Glomerular visceral epithelial cell (primary cell): Measurements from ENCODE around the gene DBNDD2.
A peak's percentile ranks its signal among the peaks of the same experiment; 100 is the strongest.

ENCODE experiments used
- DNase-seq: peaks from one replicate; pipeline ENCODE4 v3.0.0-alpha.2; 2016; ENCODE audit errors: extremely low spot score

The DBNDD2 gene

GRCh38 chr20:45378191-45378590, 29.9 kb upstream of the DBNDD2 start, which contains the start of gene TP53TG5:
TP53TG5 (minus strand) TSS chr20:45378325; CDS start chr20:45378236, 89 bp downstream.
- no peak for DNase-seq

- DNase-seq: no peak
Observed at GRCh38 chr20:45387274-45387673, 20.8 kb upstream of the DBNDD2 start.

DNA sequence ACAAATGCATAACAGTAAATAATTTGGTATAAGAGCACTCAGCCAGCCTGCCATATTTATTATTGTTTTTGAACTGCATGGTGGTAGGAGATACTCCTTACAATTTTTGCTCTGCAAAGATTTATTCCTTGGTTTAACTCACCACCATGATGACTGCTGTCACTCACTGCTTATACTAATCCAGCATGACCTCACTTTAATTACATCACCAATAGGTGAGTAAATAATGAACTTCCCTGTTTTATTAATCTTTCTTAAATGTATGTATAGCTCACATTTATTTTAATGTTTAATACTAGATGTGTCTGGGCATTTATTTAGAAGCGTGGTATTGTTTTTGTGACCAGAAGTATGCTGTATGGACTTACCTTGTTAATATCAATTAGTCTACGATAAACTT, 17.2 kb upstream of the DBNDD2 start:
- no peak for DNase-seq

GRCh38 chr20:45391559-45391958, 16.5 kb upstream of the DBNDD2 start:
- no peak for DNase-seq

DNA sequence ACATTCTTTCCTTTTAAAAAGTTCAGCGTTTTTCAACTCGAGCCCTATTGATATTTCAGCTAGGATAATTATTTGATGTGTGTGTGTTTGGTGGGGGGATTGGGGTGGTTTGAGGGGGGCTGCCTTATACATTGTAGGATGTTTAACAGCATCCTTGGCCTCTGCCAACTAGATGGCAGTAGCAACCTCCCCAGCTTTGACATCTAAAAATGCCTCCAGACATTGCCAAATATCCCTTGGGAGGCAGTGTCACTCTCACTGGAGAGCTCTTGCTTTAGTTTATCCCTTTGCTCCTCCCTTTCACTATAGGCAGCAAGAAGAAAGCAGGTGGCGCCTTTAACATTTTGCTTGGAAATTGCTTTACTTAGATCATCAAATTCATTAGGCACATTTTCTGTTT, 15.4 kb upstream of the DBNDD2 start:
- no peak for DNase-seq

DNA sequence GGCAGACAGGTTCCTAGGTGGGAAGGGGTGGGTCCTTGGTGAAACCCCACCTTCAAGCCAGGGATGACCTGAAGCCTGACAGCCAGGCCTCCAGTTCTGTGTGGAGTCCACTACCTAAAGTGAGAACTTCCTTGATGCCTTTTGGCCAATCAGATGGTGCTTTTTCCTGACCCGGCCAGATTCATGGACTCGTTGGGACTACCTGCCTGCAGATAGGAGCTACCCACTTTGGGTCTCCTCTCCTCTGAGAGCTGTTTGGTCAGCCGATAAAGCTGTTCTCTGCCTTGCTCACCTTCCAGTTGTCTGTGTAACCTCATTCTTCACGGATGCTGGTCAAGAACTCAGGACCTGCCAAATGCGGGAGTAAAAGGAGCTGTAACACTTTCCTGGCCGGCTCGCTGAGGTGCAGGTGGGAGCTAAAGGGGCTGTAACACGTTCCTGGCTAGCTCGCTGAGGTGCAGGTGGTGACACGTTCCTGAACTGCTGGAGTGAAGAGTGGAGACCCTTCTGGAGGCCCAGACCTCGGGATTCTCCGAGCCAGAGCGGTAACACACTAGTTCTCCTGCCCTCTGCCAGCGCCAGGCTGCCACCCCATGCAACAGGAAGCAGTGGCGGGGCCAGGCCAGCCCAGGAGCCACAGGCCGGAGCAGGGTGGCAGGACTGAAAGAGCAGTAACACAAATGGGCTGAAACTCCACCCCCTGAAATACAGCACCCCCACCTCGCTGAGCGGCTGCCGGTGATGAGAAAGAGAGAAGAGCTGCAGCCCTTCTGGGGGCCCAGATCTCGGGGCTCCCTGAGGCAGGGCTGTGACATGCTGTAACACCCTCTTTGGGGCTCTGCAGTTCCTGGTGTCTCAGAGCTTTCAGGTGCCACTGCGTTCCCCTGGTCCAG, 13.6 kb upstream of the DBNDD2 start:
- DNase-seq: no peak

GRCh38 chr20:45395114-45395415, 13.0 kb upstream of the DBNDD2 start:
- DNase-seq: no peak

DNA sequence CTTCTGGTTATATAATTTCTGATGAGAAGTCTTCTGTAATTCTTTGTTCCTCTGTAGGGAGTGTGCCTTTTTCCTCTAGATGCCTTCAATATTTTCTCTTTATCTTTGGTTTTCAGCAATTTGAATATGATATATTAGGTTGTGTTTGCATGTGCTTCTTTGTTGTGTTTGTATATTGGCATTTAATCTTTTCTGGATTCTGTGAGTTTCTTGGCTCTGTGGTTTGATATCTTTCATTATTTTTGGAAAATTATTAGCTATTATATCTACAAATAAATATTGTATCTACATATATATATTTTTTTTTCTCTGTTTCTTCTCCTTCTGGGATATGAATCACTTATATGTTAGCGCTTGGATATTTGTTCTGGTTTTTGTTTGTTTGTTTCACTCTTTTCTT, 9.1 kb upstream of the DBNDD2 start:
- DNase-seq: no peak

- no peak for DNase-seq
Observed at GRCh38 chr20:45400346-45401031, 7.6 kb upstream of the DBNDD2 start.

GRCh38 chr20:45402946-45403345, 5.1 kb upstream of the DBNDD2 start:
- DNase-seq: no peak

DNA sequence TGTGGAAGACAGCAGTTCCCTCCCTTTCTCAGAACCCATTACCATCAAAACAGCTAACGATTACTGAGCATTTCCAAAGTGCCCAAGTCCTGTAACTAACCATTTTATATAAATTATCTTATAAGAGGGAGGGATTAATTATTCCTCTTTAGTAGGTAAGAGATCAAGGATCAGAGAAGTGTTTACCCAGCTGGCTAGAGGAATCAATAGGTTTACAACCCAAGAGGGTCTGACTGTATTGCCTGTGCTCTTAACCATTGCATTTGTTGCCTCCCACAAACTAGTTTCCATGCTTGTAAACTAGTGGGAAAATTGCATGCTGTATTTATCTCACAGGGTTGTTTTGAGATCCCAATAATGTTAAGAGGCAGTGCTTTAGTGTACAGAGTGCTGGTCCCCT, 3.7 kb upstream of the DBNDD2 start:
- DNase-seq: no peak

GRCh38 chr20:45405571-45406259, 2.4 kb upstream of the DBNDD2 start:
- DNase-seq: peak; percentile 17

DNA sequence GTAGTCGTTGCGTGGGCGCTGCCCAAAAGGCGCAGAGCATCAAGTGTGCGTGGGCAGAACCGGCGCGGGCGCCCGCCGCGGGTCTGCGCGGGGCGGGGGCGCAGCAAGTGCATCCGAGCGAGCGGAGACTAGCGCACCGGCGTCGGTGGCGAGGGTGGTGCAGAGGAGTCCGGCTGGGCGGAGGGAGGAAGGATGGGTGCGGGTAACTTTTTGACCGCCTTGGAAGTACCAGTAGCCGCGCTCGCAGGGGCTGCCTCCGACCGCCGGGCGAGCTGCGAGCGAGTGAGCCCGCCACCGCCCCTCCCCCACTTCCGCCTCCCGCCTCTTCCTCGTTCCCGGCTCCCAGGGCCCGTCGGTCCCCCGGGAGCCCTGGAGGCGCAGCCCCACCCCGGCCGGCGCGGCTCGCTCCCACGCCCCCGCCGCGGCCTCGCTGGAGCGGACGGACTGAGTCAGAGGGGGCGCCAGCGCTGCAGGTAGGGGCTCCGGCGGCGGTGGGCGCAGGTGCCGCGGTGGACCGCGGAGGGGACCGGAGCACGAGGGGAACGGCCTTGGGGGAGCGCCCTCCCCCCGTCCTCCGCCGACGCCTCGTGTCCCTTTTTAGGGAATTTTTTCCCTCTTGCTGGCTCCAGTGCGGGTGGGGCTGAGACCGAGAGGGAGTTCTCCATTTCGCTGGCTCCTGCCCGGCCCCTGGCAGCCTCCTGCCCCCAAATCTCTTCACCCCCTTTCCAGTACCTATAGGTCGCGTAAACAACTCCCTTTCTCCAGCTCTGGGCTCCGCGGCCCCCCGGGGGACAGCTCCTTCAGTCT, 1.6 kb upstream of the DBNDD2 start:
- peak; percentile 65 for DNase-seq

- DNase-seq: peak; percentile 16
Observed at GRCh38 chr20:45407067-45407745, 883 bp upstream of the DBNDD2 start.

DNA sequence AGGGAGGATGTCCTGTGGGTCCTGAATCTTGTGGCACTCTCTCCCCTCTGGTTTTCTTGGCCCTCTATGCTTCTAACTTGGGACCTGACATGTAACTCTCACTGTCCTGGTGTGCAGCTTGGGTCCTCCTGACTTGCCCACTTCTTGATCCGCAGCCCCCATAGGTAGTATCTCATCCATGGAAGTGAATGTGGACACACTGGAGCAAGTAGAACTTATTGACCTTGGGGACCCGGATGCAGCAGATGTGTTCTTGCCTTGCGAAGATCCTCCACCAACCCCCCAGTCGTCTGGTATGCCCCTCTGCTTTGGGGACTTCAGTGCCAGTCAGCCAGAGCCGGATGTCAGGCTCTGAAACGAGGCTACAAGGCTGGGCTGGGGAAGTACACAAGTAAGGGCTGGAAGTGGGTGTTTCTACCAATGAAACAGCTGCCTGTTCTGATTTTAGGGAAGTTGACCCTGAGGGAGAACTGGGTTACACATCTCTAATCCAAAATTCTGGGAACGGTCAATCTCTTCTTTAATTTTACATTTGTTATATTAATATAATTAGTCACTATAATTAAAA, 641 bp downstream of the DBNDD2 start:
- no peak for DNase-seq

DNA sequence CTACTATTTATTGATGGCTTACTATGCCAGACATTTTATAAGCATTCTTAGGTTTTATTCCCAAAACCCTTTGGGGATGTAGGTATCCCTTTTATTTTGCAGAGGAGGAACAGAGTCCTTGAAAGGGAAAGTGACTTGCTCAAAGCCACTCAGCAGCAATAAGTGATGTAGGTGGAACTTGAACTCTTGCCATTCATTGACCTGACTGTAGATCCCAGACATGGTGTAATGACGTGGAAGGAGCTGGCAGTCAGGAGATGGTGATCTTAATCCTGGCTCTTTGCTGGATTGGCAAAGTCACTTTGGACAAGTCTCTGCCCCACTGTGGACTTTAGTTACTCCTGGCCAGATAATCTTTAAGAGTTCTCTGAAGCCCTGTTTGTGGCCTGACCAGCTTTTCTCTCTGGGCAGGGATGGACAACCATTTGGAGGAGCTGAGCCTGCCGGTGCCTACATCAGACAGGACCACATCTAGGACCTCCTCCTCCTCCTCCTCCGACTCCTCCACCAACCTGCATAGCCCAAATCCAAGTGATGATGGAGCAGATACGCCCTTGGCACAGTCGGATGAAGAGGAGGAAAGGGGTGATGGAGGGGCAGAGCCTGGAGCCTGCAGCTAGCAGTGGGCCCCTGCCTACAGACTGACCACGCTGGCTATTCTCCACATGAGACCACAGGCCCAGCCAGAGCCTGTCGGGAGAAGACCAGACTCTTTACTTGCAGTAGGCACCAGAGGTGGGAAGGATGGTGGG, 1.6 kb downstream of the DBNDD2 start:
- DNase-seq: no peak

- DNase-seq: no peak
Observed at GRCh38 chr20:45410887-45411286, 2.8 kb downstream of the DBNDD2 start.

DNA sequence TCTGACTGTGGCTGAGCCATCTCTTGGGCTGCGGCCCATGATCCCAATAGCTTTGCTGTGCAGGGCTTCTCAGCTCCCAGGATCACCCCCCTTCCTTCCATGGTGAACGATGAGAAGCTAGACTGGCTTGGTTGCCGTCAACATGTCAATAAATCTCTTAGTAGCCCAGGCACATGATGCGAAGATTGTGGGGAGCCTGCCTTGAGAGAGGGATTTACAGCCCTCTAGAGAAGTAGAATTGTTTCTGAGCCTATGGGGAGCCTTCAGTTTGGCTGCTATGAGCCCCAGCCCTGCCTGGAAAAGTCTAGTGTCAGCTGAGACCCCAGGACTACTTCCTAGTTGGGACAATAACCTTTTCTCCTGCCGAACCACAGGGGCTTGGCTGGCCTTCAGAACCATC, 4.6 kb downstream of the DBNDD2 start:
- no peak for DNase-seq

GRCh38 chr20:45413479-45413878, 5.4 kb downstream of the DBNDD2 start:
- no peak for DNase-seq
